CD4-positive, alpha-beta T cell treated with Interleukin-17A for 4 hours (primary cell): ENCODE measurements around the gene ABCF2.

Source experiments
- DNase-seq: peaks from one replicate; pipeline ENCODE4 v3.0.0-alpha.2; 2020; ENCODE audit warnings: mixed read lengths

ABCF2 gene

GRCh38 chr7:151191544-151191943 is 35.5 kb downstream of the ABCF2 start:
- DNase-seq: no peak

GRCh38 chr7:151189038-151189437 is 38.0 kb downstream of the ABCF2 start:
- no peak for DNase-seq

- DNase-seq: no peak
Measured at GRCh38 chr7:151188252-151188542, 38.8 kb downstream of the ABCF2 start.

GRCh38 chr7:151187409-151188251 is 39.4 kb downstream of the ABCF2 start:
- no peak for DNase-seq

- no peak for DNase-seq
Measured at GRCh38 chr7:151186640-151187408, 40.2 kb downstream of the ABCF2 start, which contains the start of gene ASB10. TSS of gene ASB10 (minus strand) at chr7:151187250. CDS start at chr7:151187130, 120 bp downstream.

DNA sequence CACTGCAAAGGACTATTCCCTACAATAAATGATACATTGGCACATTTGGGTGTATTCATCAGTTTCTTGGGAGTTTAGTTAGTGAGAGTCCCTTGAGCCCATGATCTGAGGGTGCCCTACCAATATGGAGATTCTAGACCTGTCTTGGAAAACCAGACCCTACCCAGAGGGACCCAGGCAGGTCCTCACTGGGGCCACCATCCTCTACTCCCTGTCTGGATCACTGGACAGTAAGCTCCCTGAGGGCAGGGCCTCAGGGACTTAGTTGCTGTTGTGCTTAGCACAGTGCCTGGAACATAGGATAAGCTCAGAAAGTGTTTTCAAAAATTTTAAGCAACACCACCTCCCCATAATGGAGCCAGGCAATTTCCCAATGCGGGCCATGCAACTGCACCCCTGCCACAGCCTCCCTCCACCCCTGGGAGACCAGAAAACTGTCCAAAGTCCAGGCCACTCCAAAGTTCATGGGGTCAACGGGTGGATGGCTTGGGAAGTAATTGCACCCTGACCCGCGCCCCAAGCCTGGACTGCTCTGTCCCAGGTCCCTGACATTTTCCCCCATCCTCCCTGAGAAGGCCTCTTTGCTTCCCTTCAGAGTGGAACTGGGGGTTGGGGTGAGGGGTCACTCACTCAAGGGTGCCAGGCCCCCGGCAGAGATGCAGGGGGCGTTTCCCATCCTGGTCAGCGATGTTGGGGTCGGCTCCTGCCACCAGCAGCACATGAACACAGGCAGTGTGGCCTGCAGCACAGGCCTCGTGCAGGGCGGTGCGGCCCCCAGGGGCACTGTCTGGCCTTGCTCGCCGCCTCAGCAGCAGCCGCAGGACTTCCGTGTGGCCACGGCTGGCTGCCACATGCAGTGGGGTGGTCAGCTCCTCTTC is 41.0 kb downstream of the ABCF2 start:
- DNase-seq: no peak

GRCh38 chr7:151181011-151181431 is 46.0 kb downstream of the ABCF2 start:
- no peak for DNase-seq

DNA sequence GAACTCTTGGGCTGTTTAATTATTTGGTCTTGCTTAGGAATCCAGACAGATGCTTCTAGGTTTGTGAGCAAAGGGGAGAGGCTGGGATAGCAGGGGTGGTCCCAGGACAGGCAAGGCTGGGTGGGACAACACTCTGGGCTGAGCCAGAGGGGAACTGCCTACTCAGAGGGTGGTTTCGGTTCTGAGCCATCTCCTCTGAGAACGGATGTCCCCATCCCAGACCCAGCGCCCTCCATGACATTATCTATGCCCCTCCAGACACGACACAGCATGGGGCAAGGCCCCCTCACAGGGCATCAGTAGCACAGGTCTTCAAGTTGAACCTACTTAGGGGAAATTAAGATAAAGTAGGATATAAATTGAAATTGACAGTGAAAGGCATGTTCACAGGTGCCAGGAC is 47.1 kb downstream of the ABCF2 start:
- no peak for DNase-seq

DNA sequence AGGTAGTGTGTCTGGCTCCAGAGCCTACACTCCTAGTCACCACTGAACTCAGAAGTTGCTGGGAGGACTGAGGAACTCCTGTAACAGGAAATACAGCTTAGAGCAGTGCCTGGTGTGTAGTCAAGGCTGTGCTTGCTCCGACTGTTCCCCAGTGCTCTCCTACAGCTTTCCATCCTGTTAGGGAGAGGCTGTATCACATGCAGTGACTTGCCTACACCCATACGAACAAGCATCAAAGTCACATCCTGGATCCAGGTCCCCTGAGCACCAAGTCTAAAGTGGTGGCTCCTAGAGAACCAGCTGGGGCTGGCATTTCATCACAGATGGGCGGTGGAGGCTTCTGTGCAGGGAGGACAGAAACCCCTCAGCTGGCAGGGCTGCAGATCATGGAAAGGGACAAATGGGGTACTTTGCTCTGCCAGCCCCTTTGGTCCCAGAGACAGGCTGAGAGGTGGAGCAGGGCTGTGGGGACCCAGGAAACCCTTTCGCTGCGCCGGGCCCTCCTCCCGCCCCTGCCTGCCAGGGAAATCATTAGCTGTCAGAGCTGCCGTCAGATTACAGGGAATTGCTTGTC is 47.6 kb downstream of the ABCF2 start:
- DNase-seq: no peak

DNA sequence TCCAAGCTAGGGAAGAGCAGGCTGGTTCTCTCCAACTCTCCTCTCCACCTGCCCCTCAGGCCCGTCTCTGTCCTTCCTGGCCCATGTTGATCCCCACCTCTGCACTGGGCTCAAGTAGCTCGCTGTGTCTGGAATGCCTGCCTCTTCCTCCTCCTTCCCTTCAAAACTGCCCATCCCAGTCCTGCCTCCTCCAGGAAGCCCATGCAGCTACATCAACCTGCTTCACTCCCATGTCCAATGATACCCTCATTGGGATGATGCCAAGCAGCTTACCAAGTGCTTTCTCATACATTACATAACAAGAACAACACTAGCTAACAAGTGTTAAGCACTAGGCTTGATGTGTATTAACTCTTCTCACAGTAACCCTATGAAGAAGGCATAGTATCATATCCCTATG is 48.2 kb downstream of the ABCF2 start:
- DNase-seq: no peak

GRCh38 chr7:151178236-151178635 is 48.8 kb downstream of the ABCF2 start:
- no peak for DNase-seq

GRCh38 chr7:151177310-151177709 is 49.7 kb downstream of the ABCF2 start:
- no peak for DNase-seq

- no peak for DNase-seq
Measured at GRCh38 chr7:151176401-151176800, 50.6 kb downstream of the ABCF2 start.

DNA sequence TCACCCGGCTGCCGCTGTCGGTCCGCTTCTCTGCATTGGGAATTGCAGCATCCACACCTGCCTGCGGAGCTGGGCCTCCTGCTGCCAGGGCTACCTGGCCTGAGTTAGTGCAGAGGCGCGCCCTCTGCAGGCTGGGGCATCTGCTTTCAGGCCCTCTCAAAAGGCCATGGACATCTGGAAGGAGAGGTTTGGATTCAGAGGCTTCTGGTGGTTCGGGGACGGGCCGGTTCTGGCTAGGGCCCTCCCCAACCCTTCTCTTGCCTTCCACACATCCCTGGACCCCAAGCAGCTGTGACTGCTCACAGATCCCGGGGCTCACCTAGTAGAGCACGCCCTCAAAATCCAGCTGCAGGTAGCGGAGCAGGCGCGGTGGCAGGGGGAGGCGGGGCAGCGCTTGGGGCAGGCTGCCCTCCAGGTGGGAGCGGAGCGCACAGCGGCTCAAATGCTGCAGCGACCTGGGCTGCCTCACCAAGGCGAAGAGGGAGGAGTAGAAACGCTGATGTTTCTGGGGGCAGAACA is 51.2 kb downstream of the ABCF2 start:
- DNase-seq: no peak

DNA sequence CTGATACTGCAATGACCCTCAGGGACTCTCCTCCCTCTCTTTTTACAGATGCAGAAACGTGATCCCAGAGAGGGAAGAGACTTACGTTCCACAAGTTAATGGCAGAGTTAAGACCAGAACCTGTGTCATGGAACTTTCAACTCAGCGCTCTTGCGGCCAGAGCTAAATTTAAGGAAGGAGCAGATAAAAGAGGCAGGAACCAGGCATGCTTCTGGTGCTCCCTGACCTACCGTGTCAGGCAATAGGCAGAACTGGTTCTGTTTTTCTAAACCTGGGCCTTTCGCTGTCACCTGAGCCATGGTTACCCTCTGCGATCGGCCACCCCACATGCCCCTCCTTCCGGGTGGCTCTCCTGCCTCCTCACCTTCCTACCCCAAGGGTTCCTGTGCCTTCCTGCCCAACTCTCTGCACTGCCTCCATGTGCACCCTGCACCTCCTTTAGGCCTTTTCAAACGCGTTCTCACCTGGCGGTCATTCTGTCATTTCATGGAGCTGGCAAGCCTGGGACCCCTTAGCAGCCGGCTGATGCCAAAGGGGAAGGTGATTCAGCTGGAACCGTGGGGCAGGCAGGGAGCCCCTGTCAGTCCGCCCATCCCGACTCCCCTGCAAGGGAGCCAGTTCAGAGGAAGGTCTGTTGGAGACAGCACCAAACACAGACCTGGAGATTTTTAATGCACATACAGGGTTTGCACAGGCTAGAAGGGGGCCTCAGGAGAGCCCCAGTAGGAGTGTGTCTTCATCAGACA is 51.8 kb downstream of the ABCF2 start:
- no peak for DNase-seq

DNA sequence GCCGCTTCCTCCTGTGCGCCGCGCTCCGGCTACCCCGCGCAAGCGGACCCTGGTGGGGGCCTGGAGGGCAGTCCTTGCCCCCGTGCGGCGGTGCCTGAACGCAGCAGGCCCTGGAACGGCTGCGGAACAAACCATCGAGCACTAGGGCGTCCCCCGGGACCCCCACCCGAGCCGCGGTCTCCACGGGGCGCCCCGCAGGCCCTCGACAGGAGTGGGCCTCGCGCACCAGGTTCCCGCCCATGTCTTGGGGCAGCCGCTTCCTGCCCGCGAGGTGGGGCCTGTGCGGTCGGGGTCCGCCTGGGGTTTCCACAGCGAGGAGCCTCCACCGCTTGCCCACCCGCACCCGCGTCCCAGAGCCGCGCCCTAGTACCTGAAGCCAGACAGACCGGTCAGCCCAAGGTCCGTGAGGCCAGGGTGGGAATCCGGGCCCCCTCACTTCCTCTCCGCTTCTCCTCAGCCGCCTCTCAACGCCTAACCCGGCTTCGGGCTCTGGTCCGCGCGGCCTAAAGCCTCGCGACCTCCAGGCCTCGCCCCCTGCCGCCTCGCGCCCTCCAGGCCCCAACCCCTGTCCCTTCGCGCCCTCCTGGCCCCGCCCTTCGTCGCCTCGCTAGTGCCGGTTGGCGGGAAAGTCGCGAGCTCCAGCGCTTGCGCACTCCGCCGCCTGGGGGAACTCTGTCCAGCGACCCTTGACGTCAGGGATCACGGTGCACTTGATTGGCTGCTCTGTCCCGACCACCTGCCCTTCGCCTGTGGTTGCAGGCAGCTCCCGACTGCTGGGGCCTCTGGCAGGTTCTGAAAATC is 52.6 kb downstream of the ABCF2 start:
- peak; percentile 23 for DNase-seq

GRCh38 chr7:151173386-151174245 is 53.4 kb downstream of the ABCF2 start:
- DNase-seq: no peak

DNA sequence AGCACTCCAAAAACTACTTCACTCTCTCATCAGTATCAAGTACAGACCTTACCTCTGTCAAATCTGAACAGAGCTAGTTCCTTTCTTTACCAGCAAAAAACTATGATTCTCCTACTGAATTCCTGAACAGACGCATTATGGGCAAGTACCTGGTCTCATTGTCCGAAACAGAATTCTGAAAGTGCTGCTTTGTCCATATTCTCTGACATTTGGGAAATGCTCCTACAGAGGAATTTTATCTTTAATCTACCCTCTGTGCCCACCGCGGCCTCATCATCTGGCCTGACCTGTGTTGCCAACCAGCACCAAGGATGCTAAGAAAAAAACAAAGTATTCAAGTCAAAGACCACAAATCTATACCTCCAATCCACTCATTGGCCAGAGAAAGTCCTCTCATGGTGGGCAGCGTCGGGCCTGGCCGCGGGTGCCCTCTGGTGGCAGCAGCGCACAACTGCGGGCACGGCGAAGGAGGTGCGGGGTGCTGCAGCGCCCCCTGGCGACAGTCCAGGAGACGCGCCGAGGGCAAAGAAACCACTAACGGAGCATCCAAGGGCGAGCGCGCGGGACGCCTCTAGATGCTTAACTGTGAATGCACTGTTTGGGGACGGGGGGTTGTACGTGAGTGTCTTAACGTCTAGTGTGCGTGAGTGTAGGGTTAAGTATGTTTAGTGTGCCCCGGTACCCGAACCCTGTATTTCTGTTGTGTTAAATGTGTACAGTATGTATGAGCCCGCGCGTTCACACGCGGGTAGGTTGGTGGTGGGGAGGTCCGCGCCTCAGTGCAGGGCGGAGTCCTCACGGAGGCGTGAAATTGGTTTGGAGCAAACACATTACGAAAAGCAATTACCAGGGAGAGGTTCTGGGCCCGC is 54.5 kb downstream of the ABCF2 start:
- peak; percentile 86 for DNase-seq

- DNase-seq: no peak
Measured at GRCh38 chr7:151168787-151169162, 58.2 kb downstream of the ABCF2 start.
